ENCODE data around the gene SOCS6.

The SOCS6 gene

DNA sequence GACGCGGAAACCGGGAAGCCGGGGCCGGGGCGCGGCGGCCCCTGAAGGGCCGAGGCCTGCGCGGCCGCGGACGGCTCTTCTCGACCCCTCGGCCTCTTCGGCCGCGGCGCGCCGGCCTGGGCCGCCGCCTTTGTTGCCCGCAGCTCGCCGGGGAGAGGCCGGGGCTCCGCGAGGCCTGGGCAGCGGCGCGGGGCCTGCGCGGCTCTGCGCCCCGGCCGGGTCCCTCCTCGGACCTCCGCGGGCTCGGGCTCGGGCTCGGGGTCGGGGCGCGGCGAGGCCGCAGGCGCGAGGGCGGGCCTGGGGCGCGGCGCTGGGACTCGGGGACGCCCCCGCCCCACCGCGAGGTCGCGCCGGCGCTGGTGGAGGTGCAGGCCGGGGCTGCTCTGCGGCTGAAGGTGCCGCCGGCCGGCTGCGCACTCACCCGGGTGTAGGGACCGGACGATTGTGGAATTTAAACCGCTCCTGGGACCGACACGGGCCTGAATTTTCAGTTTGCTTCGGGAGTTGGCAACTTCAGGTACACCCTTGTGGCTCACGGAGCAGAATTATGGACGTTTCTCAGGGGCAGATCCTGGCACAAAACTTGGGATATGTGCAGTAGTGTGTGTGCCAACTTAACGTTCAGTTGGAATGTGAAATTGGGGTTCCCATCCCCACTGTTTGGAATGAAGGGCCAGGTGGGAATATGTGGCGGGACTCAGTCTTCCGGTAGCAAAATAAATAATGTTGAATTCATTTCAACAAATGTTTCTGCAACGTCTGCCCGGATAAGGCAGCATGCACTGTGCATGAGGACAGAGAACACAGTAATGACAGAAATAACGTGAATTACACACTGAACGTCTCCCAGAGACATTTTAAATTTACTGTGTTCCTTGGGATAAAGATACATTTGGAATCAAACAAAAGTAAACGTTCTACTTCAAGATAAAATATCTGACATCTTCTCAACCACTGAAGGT lies 787 bp downstream of the SOCS6 start:
- peak; percentile 36 for DNase-seq

DNA sequence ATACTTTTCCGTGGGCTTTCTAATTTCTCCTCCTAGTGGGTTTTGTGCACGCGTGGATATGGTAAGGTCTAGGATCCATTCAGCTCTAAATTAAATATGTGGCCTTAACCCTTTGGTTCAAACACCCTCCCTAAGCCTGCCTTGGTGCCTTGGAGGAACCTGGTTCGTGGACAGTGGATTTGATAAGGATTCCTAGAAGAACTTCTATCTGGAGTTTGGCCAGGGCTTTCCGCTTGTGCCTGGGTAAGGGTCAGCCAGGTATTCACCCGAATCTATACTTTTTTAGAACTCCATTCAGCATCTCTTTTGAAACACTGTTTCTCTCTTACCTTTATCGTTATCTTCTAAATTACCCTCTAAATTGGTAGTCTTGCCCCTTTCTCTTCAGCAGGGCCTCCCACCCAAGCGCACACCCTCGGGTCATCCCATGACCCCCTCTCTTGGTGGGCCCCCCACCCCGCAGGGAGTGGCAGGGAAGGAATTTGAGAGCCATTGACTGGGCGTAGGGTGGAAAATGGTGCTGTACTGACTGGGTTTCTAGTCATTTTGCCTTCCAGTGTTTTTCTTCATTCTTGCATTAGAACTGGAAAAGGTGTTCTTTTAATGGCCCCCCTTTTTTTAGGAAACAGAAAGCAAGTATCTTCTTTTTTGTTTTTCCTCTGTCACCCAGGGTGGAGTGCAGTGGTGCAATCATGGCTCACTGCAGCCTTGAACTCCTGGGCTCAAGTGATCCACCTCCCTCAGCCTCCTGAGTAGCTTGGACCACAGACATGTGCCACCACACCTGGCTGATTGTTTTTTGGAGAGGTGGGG lies 1.8 kb downstream of the SOCS6 start:
- no peak for DNase-seq

GRCh38 chr18:70291295-70291574 lies 2.4 kb downstream of the SOCS6 start:
- no peak for DNase-seq

GRCh38 chr18:70292628-70293027 lies 3.8 kb downstream of the SOCS6 start:
- DNase-seq: no peak

GRCh38 chr18:70293166-70293565 lies 4.3 kb downstream of the SOCS6 start:
- DNase-seq: peak; percentile 16

GRCh38 chr18:70294471-70295191 lies 5.8 kb downstream of the SOCS6 start:
- no peak for DNase-seq

DNA sequence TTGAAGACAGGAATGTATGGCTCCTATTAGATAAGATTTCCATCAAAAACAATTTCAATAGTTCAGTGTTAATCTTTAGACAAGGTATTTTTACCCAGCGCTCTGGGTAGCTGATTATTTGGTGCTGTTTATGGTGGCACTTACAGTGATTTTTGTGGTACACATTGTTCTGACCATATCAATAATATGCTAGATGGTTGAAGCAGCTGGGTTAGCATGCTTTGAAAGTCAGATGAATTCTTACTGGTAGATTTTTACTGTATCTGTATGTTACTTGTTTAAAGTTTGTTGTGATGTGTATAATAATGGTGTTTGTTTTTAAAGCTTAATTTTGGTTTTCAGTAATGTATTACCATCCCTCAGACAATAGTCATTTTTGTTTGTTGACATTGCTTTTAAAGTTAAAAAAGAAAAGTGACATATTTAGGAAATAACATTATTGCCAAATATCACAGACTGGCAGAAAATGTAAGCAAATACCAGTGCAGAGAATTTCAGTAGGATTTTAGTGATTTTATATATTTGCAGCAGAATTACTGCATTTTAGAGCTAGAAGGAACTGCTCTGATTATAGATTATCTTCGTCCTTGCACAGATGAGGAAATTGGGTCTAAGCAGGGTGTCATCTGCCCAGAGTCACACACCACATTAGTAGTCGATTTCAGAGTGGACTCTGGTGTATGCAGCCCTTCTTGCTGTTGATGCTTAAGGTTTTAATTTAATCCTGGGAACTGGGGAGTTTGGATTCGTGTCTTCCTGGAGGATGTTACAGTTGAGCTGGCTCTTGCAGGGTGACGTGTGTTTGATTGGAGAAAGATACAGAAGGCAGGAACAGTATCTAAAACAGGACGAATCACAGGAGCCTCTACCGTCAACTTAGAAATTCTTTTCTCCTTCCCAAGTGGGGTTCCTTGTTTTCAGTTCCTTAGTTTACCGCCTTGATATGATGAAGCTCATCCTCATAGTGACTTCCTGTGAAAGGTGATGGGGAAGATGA lies 6.6 kb downstream of the SOCS6 start:
- no peak for DNase-seq

GRCh38 chr18:70296289-70296688 lies 7.4 kb downstream of the SOCS6 start:
- no peak for DNase-seq

DNA sequence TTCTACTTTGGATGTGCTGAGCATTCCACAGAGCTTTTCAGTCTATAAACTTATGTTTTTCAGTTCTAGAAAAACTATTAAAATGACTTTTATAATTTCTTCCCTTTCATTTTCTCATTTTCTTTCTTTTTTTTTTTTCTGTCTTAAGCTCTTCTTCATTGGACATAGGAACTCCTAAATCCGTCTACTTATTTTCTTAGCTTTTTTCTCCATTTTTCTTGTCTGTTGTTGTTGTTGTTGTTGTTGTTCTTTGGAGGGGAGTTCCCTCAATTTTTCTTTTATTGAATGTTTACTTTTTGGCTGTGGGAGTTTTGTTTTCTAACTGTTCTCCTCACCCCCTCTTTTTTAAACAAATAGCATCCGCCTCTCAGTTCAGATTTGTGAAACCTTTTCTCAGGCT lies 7.9 kb downstream of the SOCS6 start:
- DNase-seq: no peak

DNA sequence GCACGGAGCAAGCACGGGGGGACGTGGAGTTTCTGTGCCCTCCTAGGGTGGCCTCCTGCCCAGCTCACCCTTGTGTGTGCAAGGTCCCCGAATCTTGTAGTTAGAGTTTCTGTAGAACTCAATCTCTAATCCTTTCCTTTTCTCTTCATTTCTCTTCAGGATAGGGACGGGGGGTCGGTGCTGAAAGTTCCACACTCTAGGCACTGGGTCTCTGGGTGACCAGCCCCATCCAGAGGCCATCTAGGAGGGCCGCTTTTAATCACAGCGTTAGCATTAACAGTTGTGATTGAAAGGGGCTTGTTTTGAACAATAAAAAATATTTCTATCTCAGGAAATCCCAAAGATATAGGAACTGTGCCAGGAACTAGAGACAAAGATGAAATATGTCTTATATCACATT lies 10.5 kb downstream of the SOCS6 start:
- DNase-seq: no peak

- no peak for DNase-seq
Measured at GRCh38 chr18:70301667-70302066, 12.8 kb downstream of the SOCS6 start.

DNA sequence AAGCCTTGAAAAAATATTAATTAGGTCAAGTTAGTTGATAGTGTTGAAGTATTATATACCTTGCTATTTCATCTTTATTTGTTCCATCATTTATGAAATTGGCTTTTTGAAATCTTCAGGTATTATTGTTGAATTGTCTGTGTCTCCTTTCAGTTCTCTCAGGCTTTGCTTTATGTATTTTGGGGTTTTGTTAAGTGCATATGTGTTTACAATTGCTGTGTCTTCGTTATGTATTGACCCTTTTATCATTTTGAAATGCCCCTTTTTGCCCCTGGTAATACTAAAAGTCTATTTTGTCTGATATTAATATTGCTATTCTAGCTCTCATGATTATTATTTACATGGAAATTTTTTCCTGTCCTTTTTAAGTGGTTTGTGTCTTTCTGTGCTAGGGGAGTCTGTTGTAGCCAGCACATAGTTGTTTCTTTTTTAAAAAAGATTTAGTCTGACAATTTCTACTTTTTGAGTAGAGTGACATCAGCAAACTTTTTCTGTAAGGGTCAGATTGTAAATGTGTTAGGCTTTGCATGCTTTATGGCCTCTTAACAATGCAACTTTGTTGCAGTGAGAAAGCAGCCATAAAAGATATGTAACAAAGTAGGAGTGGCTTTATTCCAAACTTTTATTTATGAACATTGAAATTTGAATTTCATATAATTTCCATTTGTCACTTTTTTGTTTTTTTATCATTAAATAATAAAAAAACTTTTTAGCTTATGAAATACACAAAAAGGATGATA lies 19.9 kb downstream of the SOCS6 start:
- DNase-seq: no peak

- DNase-seq: no peak
Measured at GRCh38 chr18:70310560-70311320, 21.9 kb downstream of the SOCS6 start.

DNA sequence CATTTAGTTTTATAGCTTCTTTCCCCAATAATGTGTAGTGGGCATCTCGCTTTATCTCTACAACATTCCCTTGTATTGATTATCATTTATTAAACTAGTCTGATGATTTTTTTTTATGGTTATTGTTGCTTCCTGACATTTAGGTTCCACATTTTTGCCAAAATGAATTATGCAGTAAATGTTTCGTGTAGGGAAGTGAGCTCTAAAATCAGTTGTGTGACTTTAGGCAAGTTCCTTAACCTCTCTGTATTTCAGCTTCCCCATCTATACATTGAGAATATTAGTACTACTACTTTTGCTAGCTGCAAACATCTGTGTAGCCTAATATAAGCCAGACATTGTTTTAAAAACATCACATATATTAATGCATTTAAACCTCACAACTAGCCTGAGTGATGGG lies 22.9 kb downstream of the SOCS6 start:
- DNase-seq: no peak

GRCh38 chr18:70313640-70314039 lies 24.8 kb downstream of the SOCS6 start:
- no peak for DNase-seq

DNA sequence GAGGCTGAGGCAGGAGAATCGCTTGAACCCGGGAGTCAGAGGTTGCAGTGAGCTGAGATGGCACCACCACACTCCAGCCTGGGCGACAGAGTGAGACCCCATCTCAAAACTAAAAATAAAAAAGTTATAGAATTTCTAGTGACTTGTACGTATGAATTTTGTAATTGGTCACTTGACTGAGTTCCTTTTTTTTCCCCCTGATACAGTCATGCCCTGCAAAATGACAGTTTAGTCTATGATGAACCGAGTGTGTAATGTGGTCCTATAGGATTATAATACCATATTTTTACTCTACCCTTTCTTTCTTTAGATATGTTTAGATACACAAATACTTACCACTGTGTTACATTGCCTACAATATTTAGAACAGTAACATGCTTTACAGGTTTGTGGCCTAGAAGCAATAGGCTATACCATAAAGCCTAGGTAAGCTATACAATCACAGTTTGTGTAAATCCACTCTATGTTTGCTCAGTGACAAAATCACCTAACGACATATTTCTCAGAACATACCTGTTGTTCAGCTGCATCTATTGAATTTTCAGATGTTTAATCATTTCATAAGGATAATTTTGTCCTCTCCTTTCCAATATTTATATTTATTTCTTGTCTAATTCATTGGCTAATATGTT lies 25.4 kb downstream of the SOCS6 start:
- no peak for DNase-seq

DNA sequence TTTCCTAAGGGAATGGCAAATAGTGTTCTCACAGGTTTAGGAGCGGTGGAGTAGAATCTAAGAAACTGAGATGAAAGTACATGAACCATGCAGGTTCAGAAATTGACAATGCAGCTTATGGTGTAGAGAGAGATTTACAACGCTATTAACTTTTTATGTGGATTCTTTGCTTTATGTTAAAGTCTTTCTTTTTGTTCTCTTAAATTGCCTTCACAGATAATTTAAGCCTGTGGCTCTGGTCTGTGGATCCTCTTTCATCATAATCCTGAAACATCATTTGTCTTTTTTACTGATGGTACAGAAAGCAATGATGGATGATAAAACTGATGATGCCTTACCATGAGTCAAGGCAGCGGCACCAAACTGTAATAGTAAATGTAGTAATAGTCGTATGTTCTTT lies 30.3 kb downstream of the SOCS6 start:
- DNase-seq: no peak

DNA sequence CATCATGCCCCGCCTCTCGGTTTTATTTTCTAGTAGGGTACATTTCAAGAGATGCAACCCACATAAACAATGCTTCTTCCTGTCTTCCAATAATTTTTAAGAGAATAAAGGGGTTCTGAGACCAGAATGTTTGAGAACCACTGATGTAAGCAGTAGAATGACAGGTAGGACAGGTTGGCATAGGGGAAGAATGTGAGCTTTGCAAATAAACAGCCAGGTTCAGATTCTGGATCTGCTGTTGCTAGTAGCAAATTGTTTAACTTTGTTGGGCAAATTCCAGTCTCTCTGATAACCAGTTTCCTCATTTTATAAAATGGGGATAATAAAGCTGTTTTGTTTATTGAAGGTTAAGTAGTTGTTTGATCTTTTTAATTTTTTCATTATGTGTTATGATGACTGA lies 32.8 kb downstream of the SOCS6 start:
- DNase-seq: no peak

- no peak for DNase-seq
Measured at GRCh38 chr18:70322385-70322784, 33.5 kb downstream of the SOCS6 start.

DNA sequence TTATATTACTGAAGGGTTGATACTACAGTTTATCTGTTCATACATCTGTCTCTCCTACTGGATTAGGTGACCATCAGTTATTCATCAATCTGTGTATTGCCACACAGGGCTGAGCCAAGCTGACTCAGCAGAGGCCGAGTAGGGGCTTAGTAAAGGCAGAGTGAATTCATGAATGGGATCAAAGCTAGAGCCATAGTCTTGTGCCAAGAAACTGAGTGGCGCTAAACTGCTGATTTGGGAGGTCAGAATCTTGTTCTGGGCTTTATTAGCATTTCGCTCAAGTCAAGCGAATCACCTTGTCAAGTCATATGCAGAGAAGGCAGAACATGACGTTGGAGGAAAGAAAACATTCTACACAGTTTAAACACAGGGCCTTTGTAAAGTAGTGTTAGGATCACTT lies 34.1 kb downstream of the SOCS6 start:
- DNase-seq: no peak
